ENCODE data around the gene PLCB1. TPM values are rescaled to one million over a fixed set of nuclear protein-coding genes. Genes with fewer than 3 reads are reported as not detected.

PLCB1 gene
- total RNA-seq, 2 experiments from 2014 or later = 3.1 to 3.6 TPM

DNA sequence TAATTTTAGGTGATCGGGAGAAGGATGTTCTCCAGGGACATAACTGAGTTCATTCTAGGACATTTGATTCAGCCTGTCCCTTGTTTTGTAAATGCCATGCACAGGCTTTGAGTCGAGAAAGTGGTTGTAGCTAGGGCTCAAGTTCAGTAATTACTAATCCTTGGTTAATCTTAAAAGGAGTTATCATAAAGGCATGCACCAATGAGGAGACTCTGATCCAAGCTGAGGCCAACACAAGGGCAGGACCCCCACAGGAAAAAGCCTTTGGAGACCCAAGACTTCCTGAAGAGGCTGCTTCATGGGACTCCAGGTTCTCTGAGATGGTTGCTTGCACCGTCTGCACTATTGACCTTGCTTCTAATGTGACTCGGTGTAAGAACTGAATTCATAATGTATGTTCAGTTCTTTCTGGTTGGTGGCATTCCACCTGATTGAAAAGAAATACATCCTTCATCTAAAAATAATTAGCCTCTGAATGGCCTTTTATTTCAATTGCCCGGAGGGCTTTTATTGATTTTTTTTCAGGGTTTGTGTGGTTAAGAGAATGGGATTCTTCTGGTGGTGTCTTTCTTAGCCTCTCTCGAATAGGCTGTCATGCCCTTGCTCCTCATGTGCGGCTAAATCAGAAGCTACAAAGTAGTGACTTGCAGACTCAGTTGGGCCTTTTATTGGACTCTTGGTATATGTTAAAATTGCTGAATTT, 735.1 kb downstream of the PLCB1 start:
- intact Hi-C loops (cut with micrococcal nuclease) = no loop called here
- H3K4me3 Mint-ChIP-seq = no peak overlapping the region
- H3K27ac Mint-ChIP-seq = no peak overlapping the region
- no peak for ATAC-seq
- no peaks in the 10 kb centered on the region for H3K36me3 Mint-ChIP-seq (ENCODE audit: low read depth)
- no peak for DNase-seq
- ChIA-PET CTCF (interaction anchor here (1.4 kb wide), 1 partner anchor 13 kb away, joined by 3 read pairs; no protein-coding TSS in a partner anchor), POLR2A (no interaction called here)
- no peaks in the 10 kb centered on the region for H3K4me1 Mint-ChIP-seq (ENCODE audit: low read depth)
- TF ChIP-seq, protein P1, sequence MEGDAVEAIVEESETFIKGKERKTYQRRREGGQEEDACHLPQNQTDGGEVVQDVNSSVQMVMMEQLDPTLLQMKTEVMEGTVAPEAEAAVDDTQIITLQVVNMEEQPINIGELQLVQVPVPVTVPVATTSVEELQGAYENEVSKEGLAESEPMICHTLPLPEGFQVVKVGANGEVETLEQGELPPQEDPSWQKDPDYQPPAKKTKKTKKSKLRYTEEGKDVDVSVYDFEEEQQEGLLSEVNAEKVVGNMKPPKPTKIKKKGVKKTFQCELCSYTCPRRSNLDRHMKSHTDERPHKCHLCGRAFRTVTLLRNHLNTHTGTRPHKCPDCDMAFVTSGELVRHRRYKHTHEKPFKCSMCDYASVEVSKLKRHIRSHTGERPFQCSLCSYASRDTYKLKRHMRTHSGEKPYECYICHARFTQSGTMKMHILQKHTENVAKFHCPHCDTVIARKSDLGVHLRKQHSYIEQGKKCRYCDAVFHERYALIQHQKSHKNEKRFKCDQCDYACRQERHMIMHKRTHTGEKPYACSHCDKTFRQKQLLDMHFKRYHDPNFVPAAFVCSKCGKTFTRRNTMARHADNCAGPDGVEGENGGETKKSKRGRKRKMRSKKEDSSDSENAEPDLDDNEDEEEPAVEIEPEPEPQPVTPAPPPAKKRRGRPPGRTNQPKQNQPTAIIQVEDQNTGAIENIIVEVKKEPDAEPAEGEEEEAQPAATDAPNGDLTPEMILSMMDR (IDR thresholded peaks at IDR 0.05) = no peak
- no peaks in the 10 kb centered on the region for H3K9me3 Mint-ChIP-seq
- no peaks in the 10 kb centered on the region for H3K27me3 Mint-ChIP-seq

DNA sequence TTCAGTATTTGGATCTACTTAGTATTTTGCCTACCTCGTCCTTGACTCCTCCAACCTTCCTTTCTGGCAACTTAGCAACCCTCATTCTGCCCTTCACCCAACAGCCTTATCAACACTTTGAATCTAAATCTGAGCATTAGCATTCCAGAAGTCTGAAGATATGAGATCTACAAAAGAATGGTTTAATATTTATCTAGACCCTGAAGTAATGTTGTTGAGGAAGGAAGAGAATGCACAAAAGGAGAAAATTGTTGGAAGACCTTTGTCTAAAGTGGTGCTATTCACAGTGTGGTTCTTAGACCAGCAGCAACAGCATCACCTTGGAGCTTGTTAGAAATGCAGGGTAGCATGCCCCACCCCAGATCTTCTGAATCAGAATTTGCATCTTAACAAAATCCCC, 738.6 kb downstream of the PLCB1 start:
- H3K27me3 Mint-ChIP-seq = no peaks in the 10 kb centered on the region
- H3K36me3 Mint-ChIP-seq (ENCODE audit: low read depth) = no peaks in the 10 kb centered on the region
- POLR2A ChIA-PET = interaction anchor here (1.0 kb wide), 1 partner anchor 24 kb away, joined by 3 read pairs; no protein-coding TSS in a partner anchor
- no peak overlapping the region for H3K4me3 Mint-ChIP-seq
- no peak overlapping the region for H3K27ac Mint-ChIP-seq
- DNase-seq (no peak), ATAC-seq (no peak)
- CTCF ChIA-PET = interaction anchor here (2.7 kb wide), 1 partner anchor 17 kb away, joined by 10 read pairs; no protein-coding TSS in a partner anchor
- no peaks in the 10 kb centered on the region for H3K4me1 Mint-ChIP-seq (ENCODE audit: low read depth)
- no peaks in the 10 kb centered on the region for H3K9me3 Mint-ChIP-seq
- intact Hi-C loops (cut with micrococcal nuclease) = no loop called here
- TF ChIP-seq, protein P1 (IDR thresholded peaks at IDR 0.05) = no peak

DNA sequence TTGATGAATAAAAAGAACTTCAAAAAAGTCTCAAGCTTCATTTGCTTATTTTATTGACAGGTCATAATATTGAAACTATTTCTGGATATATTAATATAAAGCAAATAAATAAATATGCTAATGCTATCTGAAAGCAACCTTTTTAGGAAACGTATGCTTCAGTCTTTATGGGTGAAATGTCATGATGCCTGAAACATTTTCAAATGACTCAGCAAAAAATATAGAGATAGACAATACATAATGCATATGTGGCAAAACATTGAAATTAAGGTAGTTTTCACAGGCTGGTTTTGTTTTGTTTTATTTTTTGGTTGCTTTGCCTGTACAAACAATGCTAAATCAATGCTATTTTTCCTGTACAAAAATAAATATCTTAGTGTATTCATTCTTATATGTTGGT, 742.4 kb downstream of the PLCB1 start:
- TF ChIP-seq, protein P1 (IDR thresholded peaks at IDR 0.05) = no peak
- CTCF ChIA-PET = no interaction called here
- Mint-ChIP-seq H3K27me3 (no peaks in the 10 kb centered on the region), H3K9me3 (no peaks in the 10 kb centered on the region), H3K36me3 (ENCODE audit: low read depth) (no peaks in the 10 kb centered on the region), H3K4me1 (ENCODE audit: low read depth) (no peaks in the 10 kb centered on the region), H3K4me3 (no peak overlapping the region), H3K27ac (no peak overlapping the region)
- ATAC-seq = no peak
- no peak for DNase-seq
- intact Hi-C loops (cut with micrococcal nuclease) = no loop called here
- POLR2A ChIA-PET = no interaction called here

DNA sequence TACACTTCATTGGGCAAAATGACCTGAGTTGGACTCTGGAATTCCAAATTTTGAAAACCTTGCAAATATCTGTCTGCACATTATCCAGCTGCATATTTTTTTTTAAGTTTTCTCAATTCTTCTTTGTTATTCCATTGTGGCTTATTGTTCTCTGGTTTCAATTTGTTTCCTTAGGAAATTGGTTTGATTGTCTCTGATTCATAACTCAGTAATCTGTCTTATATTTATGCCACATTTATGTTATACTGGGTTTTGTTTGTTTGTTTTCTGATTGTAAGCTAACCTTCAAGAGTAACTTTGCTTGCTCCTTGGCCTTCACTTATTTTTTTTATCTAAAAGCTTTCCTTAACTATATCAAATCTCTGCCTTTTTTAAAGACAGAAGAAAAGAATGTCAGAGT, 743.5 kb downstream of the PLCB1 start:
- Mint-ChIP-seq H3K9me3 (no peaks in the 10 kb centered on the region), H3K36me3 (ENCODE audit: low read depth) (no peaks in the 10 kb centered on the region), H3K4me3 (no peak overlapping the region), H3K4me1 (ENCODE audit: low read depth) (no peaks in the 10 kb centered on the region), H3K27me3 (no peaks in the 10 kb centered on the region), H3K27ac (no peak overlapping the region)
- TF ChIP-seq, protein P1 (IDR thresholded peaks at IDR 0.05) = no peak
- no peak for DNase-seq
- ChIA-PET CTCF (interaction anchor here (0.6 kb wide), 1 partner anchor 19 kb away, joined by 3 read pairs; no protein-coding TSS in a partner anchor), POLR2A (no interaction called here)
- no peak for ATAC-seq
- intact Hi-C loops (cut with micrococcal nuclease) = no loop called here

DNA sequence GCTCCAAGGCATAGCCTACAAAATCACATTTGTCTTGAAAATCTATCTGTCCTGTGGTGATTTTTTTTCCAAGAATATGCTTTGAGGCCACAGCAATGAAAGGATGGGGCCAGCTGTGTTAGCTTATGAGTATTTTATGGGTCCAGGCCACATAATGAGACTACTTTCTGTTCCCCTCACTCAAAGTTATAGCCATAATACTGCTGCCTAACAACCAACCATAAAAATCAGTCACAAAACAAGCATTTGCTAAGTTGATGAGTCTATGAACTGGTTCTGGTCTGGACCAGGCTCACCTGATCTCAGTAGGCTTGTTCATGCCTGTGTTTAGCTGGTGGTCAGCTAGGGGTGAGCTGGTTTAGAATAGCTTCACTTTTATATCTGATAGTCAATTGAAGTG, 744.3 kb downstream of the PLCB1 start:
- ATAC-seq (no peak), DNase-seq (no peak)
- Mint-ChIP-seq H3K9me3 (no peaks in the 10 kb centered on the region), H3K27ac (no peak overlapping the region), H3K36me3 (ENCODE audit: low read depth) (no peaks in the 10 kb centered on the region), H3K4me1 (ENCODE audit: low read depth) (no peaks in the 10 kb centered on the region), H3K4me3 (no peak overlapping the region), H3K27me3 (no peaks in the 10 kb centered on the region)
- intact Hi-C loops (cut with micrococcal nuclease) = no loop called here
- TF ChIP-seq, protein P1 (IDR thresholded peaks at IDR 0.05) = no peak
- ChIA-PET CTCF (no interaction called here), POLR2A (no interaction called here)
